NCI-H2227 treated with DMSO at 0.1 percent for 48 hours (cell line): Measurements from ENCODE around the gene UGT2A3.
"Not testable (repeated sequence)": the region's sequence is repeated elsewhere in the genome, so short reads cannot be mapped to it uniquely, and the experiment has no call there.

Experiments used
- DNase-seq: peaks from one replicate; lab custom pipeline; 2025; lab: John Stamatoyannopoulos, UW

UGT2A3 gene

DNA sequence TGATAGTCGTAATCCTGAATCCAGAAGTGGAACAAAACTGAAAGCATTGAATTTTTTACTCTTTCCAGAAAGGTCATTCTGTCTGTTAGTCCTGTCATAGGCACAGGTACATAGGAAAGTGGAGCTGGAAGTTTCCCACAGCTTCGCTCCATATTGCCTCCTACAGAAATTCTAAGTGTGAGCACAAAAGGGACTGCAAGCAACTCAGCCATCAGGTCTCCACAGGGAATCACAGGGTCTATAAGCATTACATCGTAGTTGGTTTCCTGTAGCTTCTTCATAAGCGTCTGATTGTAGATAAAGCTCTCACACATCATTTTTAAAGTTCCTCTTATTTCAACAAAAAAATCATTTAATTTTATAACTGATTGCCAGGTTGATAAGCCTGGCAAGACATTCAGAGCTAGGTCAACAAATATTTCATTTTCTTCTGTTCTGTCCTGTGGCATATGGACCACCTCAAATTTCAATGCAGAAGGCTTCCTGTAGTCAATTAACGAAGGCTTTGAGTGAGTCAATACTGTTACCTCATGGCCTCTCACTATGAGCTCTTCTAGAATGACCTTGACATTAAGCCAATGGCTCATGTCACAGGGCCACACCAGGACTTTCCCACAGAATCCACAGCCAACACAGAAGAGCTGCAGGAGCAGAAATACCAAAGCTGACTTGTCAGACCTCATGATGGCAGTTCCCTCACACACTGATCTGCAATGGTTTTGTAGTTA is at the start of gene UGT2A3:
TSS of gene UGT2A3 (minus strand) at position 727 of the 728 bp plus-strand sequence. CDS start at position 683, 44 bp downstream.
- no peak for DNase-seq

DNA sequence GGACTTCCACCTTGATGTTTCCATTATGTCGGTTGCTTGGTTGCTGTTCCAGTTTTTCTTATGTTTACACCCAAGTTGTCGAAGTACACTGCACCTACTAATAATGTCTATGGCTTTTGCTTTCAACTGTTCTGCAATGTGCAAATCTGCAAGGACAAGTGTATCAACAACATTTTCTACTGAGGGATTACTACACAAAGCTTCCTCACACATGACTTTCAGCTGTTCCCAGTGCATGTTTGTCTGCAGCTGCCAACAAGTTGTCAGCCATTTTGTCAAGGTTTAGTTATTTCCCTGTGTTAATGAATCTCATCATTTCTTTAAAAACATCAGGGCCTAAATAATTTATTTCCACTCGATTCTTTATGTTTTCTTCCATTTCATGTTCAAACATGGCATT is 45.4 kb upstream of the UGT2A3 start:
- DNase-seq = no peak

DNA sequence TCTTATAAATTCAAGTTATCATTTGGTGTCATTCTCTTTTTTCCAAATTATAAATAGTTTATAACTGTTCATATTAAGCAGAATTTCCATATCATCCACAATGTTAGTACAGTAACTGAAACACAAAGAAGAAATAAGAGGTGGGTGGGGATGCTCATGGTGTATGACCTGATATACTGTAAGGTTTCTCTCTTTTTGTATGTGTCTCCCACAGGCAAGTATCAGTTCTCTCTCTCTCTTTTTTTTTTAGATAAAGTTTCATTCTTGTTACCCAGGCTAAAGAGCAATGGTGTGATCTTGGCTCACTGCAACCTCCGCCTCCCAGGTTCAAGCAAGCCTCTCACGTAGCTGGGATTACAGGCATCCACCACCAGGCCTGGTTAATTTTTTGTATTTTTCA is 43.7 kb upstream of the UGT2A3 start:
- DNase-seq = no peak

DNA sequence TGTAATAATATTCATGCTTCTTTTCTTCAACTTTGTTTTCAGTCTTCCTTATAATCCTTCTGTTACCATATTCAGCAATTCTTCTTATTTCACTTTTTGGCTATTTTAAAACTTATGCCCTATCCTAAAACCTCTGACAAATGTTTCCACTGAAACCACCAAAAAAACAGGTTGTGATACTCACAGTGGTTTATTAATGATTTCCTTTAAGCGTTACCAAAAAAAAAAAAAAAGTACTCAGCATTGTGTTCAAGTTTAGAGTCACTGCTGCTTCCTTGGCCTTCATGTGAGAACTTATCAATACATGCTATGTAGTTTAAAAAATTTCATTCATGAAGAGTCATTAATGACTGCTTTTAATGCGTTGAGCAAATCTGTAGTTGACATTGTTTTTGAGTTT is 35.4 kb upstream of the UGT2A3 start:
- DNase-seq = no peak

DNA sequence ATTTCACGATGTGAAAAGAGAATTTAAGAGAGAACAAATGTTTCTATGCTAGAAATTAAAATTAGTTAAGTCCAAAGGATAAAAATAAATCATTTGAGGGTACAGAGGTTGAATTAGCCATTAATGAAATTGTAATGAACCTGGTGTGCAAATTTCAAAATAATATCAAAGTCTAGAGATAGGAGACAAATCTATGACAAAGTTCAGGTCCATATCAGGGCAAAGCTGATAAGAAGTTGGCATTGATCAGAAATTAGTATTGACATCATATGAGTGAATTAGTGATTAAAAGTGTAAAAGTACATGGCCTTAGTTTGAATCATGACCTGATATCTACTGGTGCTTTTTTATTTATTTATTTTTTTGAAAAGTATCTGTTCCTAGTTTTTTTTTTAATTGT is 33.8 kb upstream of the UGT2A3 start:
- no peak for DNase-seq

DNA sequence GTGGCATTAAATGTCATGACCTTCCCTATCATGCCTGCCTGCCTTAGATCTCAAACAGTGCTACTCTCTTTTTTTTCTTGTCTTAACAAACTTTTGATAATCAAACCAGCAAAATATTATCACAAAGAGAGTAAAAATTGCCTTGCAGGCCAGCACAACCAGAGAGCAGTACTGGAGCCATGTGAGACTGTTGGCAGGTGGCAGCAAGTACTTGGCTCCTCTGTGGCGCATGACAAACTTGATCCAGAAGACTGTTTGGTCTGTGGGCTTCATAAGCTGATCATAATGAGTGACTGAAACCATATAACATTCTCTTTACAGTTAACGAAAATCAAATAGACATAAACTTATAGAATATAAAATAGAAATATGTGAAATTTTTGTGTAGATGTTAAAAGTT is 33.3 kb upstream of the UGT2A3 start:
- DNase-seq = no peak

DNA sequence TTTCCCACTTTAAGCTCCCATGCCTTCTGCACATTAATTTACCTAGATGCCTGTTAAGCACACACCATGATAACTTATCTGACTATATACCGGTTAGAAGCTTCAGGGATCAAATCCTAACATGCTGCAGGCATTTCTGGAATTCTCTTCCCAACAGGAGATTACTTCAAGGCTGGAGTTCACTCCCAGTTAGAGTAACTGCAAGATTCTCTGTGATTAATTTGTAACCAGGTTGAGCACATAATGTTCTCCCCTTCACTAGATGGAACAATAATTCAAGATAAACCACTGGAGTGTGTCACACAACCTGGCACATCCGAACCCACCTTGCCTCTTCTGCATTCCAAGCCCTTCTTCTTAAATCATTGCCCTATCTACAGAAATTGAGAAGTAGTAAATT is 11.8 kb upstream of the UGT2A3 start:
- DNase-seq = no peak

DNA sequence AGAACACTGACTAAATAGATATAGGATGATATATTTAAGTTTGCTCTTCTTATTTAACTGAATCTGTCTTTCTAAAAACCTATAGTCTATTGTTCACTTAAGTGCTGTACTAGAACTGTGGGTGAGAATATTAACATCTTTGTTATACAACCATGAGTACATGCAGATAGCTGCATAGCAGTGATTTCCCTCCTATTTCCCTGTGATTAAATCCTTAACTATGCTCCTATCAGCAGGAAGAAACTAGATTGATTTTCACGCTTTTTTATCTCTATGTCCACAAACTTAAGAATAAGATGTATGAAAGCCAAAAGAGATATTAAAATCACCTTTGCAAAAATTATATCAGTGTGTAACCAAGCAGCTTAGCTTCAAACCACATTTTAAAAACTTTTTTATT is 11.3 kb upstream of the UGT2A3 start:
- no peak for DNase-seq

DNA sequence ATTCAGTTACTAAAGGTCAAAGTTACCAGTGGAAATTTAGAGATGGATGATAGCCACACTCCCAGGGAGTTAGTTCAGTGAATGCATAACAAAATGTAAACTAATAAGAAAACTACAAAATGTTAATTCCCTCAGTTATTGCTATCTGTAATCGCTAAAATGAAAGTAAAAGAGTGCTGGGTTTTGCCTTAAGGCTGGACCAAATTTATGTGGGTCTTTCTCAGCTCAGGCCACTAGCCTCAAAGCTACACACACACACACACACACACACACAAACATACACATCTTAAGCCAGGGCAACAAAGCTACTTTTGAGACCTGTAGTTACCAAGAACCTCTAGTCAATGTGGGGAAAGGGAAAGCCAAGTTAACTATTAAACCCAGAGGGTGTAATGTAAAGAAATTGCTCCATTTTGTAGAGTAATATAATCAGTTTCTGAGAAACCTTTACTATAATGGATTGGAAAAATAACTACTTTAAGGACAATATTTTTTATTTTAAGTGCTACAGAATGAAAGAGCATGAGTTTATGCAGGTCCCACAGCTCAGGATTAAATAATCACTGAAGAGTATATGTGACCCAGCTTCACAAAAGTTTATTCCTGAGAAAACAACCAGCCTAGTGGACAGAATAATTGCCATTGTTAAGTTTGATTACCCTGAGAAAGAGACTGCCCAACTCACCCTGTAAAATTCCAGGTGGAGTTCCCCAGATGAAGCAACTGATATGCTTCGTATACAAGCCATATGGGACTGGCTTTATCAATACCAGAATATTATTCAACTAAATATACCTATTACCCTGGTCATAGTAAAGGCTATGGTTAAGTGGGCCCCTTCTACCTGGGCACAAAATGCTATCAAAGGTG is 8.9 kb upstream of the UGT2A3 start:
- no peak for DNase-seq

DNA sequence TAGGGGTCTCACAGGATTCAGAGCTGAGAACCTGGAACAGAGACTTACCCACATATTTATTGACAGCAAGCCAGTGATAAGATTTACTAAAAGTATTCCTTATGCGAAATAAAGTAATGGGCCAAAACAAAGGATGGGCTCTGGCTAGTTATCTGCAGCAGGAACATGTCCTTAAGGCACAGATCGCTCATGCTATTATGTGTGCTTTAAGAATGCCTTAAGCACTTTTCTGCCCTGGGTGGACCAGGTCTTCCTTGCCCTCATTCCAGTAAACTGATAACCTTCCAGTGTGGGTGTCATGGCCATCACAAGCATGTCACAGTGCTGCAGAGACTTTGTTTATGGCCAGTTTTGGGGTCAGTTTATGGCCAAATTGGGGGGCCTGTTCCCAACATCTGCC is 7.5 kb upstream of the UGT2A3 start:
- DNase-seq = not testable (repeated sequence)

DNA sequence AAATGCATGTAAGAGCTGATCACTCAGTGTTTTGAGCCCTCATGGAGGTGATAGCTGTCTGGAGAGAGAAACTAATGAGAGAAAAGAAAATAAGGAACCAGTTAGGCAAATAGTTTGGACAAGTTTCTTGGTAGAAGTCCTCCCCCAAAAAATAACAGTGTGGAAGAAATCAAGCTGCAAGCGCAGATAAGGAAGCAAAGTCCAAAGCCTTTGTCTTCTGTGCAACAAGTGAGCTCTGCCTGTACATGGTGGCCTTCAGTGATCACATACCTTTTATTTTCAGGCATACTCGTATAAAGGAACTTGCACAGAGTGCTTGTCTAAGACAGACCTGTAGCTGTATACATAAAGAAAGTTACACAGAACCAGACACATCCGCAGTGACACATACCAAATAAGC is 2.5 kb upstream of the UGT2A3 start:
- no peak for DNase-seq

DNA sequence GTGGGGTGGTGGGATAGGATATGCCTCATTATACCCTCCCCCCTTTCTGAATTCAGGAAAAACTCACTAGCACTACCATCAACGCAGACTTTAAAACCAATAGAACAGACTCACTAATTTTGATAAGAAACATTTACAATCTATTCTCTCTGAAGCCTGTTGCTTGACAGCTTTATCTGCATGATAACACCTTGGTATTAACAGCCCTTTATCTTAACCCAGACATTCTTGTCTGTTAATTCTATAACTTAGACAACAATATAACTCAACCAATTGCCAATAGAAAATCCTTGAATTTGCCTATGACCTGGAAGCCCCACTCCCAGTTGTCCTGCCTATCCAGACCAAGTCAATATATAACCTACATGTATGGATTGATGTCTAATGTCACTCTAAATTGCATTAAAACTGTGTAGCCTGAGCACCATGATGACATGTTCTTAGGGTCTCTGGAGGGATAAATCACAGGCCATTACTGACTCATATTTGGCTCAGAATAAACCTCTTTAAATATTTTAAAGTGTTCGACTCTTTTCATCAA is 1.5 kb upstream of the UGT2A3 start:
- DNase-seq = no peak

DNA sequence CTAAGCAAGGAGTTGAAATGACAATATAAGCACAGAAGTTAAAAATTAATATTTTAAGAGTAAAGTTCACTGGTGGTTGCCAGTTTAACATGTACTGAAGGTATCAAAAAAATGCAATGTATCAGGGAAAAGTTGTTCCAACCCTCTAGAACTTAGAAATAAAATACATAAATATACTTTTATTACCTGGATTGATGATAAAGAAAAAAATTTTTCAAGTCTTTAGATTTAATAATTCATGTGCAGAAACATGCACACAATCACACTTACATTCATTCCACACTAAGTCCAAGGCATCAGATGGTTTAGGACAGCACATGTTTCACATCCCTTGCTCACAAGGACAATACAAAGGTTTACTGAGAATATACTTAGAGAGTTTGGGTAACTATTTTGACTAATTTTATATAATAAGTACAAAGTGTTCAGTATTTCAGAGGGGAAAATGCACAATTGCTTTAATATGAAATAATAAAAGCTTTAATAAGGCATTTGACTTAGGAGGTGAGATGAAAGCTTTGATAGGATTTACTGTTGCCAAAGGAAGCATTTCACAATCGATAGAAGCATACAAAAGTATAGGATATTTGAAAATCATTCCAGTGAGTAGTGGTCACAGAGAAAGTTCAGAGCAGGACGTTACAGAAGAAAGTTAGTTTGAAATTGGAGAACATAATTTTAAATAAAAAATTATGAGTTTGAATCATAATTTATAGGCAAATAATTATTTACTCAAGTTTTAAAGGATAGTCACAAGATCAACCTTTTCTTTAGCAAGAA is 392 bp upstream of the UGT2A3 start:
- DNase-seq = no peak

DNA sequence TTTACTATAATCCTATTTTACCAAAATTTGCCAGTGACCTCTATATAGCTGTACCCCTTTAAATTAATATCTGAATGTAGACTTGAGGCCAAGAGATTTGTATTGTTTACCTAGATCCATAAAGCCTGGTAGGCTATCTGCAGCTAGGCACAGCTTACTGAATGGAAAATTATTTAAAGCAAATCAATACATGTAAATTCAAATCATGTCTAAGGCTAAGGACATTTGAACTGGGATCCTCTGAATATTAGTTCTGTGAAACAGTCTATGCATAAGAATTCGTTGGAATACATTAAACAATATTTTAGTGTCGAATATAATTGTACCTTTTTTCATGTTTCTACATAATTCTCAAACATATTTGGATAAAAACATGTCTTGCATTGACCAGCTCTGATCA is 1.6 kb downstream of the UGT2A3 start:
- no peak for DNase-seq

DNA sequence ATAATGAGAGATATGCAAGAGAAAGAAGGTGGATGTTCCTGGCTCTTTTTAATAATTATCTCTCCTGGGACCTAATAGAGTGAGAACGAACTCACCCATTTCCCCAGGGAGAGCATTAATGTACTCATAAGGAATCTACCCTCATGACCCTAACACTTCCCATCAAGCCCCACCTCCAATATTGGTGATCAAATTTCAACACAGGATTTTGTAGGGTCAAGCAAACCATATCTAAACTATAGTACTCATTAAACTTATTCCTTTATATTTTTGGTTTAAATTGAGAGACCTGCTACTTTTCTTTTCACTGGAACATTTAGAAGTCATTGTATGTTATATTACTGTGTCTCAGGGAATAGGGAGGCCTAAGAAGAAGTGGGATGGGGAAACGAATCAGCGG is 2.6 kb downstream of the UGT2A3 start:
- no peak for DNase-seq

DNA sequence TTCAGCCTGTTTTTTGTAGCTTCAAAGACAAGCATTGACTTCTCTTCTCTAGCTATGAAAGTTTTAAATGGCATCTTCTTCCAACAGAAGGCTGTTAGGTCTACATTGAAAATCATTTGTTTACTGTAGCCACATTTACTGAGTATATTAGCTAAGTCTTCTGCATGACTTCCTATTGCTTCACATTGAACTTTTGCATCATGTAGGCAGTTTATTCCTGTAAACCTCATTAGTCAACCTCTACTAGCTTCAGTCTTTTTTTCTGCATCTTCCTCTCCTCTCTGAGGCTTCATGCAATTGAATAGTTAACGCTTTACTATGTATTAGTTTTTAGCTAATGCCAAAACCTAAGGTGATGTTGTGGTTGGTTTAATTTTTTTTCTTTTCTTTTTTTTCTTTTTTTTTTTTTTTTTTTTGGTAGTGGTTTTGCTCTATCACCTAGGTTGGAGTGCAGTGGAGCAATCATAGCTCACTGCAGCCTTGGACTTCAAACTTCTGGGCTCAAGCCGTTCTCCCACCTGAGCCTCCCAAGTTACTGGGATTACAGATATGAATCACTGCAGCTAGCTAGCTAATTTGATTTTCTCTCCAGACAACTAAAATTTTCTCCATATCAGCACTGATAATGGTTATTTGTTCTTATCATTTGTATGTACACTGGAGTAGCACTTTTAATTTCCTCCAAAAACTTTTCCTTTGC is 3.4 kb downstream of the UGT2A3 start:
- no peak for DNase-seq

DNA sequence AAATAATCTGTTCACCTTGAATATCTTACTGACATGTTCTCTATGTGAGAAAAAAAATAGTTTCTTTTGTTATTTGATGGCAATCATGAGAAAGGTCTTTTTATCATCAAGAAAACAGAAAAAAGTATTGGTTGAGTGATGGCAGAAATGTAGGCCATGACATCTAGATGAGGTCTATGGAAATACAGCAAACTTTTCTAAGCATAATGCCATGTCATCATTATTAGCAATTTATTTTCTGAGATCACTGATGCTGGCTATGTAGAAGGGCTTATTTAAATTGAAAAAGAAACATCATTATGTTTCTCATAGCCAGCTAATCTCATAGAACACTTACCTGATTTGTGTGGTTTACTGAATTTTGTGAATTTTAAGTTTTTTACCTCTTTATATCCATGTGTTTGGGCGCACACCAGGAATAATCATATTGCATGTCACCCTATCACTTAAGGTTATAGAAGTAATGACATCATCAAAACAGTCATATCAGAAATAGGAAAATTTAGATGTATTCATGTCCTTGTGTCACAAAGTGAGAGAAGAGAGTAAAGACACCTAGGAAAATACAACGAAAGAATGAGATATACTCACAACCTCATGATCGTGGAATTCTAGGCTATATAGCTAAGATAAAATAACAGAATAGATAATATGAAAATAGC is 22.4 kb downstream of the UGT2A3 start:
- DNase-seq = no peak

DNA sequence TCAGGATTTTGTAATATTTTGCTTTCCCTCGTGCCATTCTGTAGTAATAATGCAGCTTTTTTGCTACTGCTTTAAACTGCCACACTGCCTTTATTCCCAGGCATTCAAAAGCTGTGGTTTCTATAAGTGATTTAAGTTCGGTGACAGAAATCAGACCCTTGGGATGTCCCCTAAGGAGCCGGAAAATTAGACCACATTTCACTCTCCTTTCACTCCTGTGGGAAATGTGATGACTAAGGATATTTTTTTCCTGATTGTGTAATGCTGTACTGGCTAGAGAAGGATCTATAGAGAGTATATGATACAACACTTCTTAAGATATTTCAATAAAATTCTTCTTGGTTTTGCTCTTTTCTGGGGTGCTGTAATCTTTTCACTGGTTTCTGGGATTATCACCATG is 24.4 kb downstream of the UGT2A3 start:
- DNase-seq = no peak

DNA sequence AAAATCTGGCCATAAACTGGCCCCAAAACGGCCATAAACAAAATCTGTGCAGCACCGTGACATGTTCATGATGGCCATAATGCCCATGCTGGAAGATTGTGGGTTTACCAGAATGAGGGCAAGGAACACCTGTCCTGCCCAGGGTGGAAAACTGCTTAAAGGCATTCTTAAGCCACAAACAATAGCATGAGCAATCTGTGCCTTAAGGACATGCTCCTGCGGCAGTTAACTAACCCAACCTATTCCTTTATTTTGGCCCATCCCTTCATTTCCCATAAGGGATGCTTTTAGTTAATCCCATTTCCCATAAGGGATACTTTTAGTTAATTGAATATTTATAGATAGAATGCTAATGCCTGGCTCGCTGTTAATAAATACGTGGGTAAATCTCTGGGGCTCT is 29.4 kb downstream of the UGT2A3 start:
- DNase-seq = not testable (repeated sequence)

DNA sequence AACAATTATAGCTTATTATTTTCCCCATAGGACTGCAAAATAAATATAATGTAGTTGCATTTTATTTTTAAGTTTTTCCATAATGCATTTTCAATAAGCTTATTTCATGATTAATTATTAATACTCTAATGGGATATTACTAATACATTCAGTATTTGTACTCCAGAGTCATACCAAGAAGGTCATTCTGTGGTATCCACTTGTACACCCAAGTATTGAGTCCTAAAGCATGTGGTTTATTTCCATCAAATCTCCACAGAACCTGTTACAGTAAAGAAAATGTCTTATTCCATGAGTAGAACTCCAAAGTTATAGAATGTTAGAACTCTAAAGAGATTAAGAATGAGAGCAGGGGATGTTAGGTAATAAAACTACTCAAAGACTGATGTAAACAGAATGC is 30.6 kb downstream of the UGT2A3 start:
- DNase-seq = no peak

DNA sequence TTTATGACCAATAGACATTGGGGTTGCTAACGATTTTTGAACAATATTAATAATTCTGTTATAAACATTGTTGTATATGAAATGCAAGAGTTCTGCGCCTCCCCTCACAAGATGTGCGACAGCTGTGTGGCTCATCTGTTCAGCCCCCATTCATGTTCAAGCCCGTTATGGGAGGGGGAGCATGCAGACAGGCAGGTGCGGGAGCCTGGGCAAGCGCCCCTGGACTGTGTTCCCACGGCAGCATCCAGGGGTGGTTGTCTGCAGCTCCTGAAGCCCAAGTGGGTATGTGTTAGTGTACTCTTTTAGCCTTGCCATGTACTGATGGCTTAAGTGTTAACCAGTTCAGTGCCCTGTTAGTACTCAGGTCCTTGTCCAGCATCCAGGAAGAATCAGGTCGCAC is 34.6 kb downstream of the UGT2A3 start:
- DNase-seq = no peak
